NCI-H2196 (cell line): Measurements from ENCODE around the gene APIP.

Source experiments
- DNase-seq: peaks from one replicate; lab custom pipeline; 2025; ENCODE audit not compliant: unreplicated experiment; lab: John Stamatoyannopoulos, UW

The APIP gene

DNA sequence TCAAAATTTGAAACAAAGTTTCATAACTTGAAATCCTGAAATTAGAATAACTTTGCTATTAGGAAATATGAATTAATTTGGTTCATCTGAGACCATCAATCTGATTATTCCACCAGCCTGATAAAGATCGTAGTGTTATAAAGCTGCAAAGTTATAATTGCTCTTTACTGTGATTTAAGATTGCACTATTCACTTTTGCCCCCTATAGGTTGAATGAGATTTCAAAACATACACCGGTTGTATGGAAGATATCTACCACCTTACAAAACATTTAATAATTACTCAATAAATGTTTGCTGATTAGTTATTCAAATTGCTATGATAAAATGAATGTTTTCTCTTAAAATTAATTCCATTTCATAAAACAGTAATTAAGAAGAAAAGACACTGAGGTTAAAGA is 26.1 kb downstream of the APIP start:
- peak; percentile 14 for DNase-seq

DNA sequence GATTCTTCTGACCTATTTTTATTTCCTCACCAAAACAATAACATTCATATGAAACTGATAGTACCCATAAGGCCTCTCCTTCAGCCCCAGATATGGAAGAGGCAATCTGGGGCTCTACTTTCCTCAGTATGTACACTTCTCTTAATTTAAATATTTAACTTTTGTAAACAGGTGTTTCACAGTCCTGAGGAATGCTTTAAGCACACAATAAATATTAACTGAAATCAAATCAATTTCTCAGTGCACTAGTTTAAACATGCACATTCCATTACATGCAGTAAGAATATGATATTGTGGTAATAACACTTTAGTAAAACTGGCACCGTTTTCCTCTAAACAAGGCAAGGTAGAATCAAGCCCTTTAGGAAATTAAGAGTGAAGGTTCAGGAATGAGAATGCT is 28.9 kb downstream of the APIP start:
- DNase-seq = no peak

GRCh38 chr11:34886609-34887008 is 29.6 kb downstream of the APIP start:
- DNase-seq = no peak

DNA sequence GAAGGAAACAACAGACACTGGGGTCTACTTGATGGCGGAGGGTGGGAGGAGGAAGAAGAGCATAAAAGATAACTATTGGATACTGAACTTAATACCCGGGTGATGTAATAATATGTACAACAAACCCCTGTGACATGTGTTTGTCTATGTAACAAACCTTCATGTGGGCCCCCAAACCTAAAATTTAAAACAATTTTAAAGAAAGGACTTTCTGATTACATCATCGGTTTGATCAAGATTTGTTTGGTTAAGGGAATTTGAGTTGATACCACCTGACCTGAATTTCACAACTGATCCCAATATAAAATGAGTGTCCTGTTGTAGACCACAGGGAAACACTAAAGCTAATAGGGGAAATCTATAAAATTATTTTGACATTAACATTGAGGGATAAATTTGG is 34.3 kb downstream of the APIP start:
- no peak for DNase-seq

DNA sequence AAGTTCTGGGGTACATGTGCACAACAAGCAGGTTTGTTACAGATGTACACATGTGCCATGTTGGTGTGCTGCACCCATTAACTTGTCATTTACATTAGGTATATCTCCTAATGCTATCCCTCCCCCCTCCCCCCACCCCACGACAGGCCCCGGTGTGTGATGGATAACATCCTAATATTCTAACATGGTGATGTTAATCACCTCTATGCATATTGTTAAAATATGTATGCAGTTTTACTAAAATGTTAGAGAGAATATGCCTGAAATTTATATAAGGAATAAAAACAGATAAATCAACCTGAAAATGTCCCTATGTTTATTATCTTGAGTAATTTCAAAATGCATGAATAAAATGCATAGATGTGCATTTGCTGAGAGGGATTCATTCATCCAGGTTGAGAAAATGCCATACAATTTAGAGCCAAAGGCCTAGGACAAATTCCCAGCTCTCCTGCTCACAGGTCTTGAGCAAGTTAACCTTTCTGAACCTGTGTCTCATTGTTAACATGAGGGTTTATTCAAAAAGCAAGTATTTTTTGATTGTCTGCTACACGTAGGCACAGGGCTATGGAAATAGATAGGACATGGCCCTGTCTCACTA is 38.7 kb downstream of the APIP start:
- no peak for DNase-seq

DNA sequence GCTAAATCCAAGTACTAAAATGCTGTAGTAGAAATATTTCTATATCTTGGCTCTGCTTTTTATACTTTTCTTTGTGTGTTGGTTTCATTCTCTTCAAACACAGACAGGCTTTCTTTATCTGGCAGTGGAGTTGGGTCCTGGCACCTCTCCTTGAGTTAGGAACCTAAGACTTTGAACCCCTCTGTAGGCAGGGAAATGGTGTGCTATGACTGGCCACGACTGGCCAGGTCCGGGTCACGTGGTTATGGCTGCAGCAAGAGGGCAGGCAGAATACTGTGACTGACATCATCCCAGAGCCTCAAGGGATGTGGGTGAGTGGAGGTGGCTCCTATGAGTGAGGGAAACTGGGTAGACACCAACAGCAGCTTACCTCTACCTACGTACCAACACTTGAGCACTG is 42.0 kb downstream of the APIP start:
- DNase-seq = no peak

- no peak for DNase-seq
These were observed 45.5 kb downstream of the APIP start for GRCh38 chr11:34870548-34871196.

- no peak for DNase-seq
These were observed 46.8 kb downstream of the APIP start for GRCh38 chr11:34869425-34869824.

DNA sequence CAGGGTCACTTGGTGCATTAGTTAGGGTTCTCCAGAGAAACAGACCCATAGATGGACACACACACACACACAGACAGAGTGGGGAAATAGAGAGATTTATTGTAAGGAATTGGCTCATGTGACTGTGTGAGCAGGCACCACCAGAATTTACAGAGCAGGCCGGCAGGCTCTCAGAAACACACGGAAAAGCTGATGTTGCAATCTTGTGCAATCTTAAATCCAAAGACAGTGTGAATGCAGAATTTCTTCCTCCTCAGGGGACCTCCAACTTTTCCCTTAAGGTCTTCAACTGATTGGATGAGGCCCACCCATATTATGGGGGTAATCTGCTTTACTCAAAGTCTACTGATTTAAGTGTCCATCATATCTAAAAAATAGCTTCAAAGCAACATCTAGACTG is 49.8 kb downstream of the APIP start:
- no peak for DNase-seq

- DNase-seq = no peak
These were observed 50.9 kb downstream of the APIP start for GRCh38 chr11:34865261-34865660.

DNA sequence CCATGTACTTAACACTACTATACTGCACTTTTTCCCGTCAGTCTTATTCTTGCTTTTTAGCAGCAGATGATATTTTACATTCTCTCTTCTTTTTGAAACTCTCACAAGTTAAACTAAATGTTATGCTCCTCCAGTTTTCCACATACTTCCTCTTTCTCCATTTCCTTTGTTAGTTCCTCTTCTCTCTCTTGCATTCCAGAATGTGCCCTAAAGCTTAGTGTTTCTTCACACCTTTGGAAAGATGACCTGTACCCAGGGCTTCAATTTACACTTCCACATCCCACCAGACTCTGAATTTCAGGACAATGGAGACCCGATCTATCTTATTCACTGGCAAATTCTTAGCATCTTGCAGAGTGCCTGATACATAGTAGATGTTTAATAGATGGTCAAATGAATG is 51.8 kb downstream of the APIP start:
- DNase-seq = no peak

- no peak for DNase-seq
These were observed 53.1 kb downstream of the APIP start for GRCh38 chr11:34863048-34863447.

- no peak for DNase-seq
These were observed 55.7 kb downstream of the APIP start for GRCh38 chr11:34860518-34860917.

- peak; percentile 61 for DNase-seq
These were observed 56.1 kb downstream of the APIP start for GRCh38 chr11:34860034-34860433.

DNA sequence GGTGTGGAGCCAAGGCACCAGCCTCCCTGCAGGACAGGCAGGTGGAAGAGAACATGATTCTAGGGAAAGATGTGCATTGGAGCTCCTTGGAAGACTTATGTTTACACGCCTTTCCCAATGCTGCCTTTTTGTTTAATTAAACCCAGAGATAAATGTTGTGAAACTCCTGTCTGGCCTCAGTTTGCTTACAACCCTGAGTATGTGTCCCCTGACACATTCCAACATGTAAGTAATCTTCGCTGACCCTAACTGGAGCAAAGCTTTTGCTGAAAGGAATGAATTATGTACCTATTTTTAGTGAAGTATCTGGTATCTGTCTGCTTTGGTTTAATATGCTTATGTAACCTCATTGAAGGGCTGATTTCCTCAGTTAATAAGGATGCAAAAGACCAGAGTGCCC is 56.7 kb downstream of the APIP start:
- DNase-seq = no peak

- DNase-seq = no peak
These were observed 58.7 kb downstream of the APIP start for GRCh38 chr11:34857463-34857862.

GRCh38 chr11:34856251-34856650 is 59.9 kb downstream of the APIP start:
- no peak for DNase-seq

DNA sequence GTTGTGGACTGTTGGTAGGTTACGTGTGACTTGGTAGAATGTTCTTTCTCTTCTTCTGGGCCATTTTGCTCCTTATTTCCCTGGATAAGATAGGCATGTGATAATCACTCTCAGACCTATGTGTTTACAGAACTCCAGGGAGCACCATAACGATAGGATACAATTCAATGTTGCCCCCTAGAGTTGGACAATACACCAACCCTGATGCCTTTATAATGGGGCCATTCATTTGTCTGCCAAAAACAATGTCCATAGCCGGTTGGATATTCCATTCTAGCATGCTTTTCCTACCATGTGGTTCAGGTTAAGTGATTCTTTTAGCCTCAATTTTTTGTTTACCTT is 60.5 kb downstream of the APIP start:
- DNase-seq = no peak

DNA sequence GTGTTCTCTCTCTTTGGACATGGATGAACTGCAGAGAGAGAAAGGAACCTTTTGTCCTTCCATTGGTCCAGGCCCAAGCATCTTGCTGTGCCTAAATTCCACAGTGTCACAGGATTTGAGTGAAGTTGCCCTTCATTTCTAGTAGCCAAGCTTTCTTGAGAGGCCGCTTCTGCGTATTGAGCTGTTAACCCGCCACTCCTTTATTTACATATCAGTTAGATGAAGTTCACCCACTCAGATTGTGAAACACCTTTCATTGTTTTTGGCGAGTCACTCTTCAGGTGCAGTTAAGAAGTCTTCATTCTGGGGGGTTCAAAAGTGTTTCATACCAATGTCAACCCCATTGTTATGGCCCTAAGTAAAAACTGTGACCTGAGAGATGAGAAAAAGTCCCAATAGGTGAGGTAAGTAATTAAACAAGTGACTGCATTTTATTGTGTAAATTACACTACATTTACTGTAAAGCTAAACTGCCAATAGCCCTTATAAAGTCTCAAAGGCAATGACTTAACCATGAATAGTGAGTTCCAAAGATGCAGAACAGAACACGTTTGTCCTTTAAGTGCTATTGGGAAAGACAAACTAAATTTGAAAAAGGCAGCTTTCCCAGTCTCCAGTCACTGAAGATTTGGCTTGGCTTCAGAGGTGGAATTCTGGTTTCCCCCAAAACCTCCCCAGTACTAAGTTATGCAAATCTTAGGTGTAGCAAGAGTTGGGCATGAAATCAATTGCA is 61.0 kb downstream of the APIP start:
- no peak for DNase-seq

GRCh38 chr11:34851916-34852315 is 64.3 kb downstream of the APIP start:
- no peak for DNase-seq

DNA sequence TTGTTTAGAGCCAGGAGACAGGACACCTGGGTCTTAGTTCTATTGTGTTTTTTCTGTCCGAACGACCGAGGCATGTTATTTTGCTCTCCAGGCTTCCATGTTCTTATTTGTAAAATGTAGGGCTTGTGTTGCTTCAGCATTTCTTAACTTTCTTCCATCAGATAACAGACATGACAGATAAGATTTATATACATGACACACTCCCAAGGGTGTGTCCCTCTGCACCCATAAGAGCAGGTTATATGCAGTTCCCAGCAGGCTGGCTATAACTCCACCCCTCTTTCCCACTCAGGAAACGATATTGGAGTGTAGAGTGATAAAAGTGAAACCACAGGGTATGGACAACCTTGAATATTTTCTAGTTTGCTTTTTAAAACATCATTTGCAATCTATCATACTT is 65.8 kb downstream of the APIP start:
- DNase-seq = no peak

- no peak for DNase-seq
These were observed 69.7 kb downstream of the APIP start for GRCh38 chr11:34846467-34846866.
